Calu3 (cell line): Measurements from ENCODE around the gene CCDC197. TPM values are rescaled to one million over a fixed set of nuclear protein-coding genes. Genes with fewer than 3 reads are reported as not detected.
A peak's percentile ranks its signal among the peaks of the same experiment; 100 is the strongest.

Source experiments
- BruUV-seq: library from RNA; stranded (reverse); fragments of 400-500 nt; replicated peaks from 2 replicates; lab custom pipeline; 2021; lab: Mats Ljungman, UMichigan
- CTCF ChIA-PET: fragments of 300-600 bp; sonication (Branson Sonifier 250); formaldehyde crosslinking; loops from one replicate; lab custom pipeline; 2022; ENCODE audit warnings: antibody characterized with exemption; lab: Charles Lee
- DNase-seq: peaks from one replicate; pipeline ENCODE4 v3.0.0; 2022
- H3K27ac Mint-ChIP-seq: one replicate; pipeline ENCODE4 v1.8.0; 2022; ENCODE audit warnings: mixed read lengths; ENCODE audit not compliant: unreplicated experiment
- H3K27me3 Mint-ChIP-seq: one replicate; pipeline ENCODE4 v1.8.0; 2022; ENCODE audit warnings: mixed read lengths; ENCODE audit not compliant: unreplicated experiment
- H3K36me3 Mint-ChIP-seq: one replicate; pipeline ENCODE4 v1.8.0; 2022; ENCODE audit warnings: mild to moderate bottlenecking, moderate library complexity, mixed read lengths; ENCODE audit not compliant: insufficient read depth, unreplicated experiment
- H3K4me1 Mint-ChIP-seq: one replicate; pipeline ENCODE4 v1.8.0; 2022; ENCODE audit warnings: mild to moderate bottlenecking, low read depth, mixed read lengths; ENCODE audit not compliant: unreplicated experiment
- H3K4me3 Mint-ChIP-seq: one replicate; pipeline ENCODE4 v1.8.0; 2022; ENCODE audit warnings: mild to moderate bottlenecking, low read depth, moderate library complexity, mixed read lengths; ENCODE audit not compliant: unreplicated experiment
- H3K9me3 Mint-ChIP-seq: one replicate; pipeline ENCODE4 v1.8.0; 2022; ENCODE audit warnings: low read depth, mixed read lengths; ENCODE audit not compliant: unreplicated experiment
- intact Hi-C: fragments of 100-400 bp; cut with micrococcal nuclease; formaldehyde crosslinking; loops from one replicate; pipeline ENCODE4 v1.10.0; 2022; ENCODE audit not compliant: unreplicated experiment
- total RNA-seq: library from RNA; stranded (reverse); gene quantifications from 2 replicates; pipeline ENCODE4 v1.2.3, GENCODE V29; 2022
- TF ChIP-seq, protein P1 (sequence below): fragments of 200-600 bp; IDR thresholded peaks from one replicate; pipeline ENCODE4 v1.8.0; 2022; ENCODE audit warnings: antibody characterized with exemption; ENCODE audit not compliant: unreplicated experiment

CCDC197 gene
- total RNA-seq, 1 experiment from 2014 or later: not detected

DNA sequence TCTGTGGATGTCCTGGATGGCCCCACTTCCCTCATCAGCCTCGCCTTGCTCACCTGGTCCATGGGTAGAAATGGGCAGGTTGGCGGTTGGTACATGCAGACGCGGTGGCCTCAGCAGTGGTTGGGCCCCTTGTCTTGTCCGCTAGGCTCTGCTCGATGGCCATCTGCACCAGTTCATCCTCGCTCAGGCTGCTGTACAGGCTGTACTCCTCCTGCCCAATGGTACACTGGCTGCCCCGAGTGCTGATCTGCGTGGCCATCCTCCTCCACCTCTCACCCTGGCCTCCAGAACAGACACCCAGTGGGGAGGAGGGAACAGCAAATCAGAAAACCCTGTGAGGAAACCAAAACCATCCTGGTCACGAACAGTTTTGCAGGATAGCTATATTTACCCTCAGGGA lies 32.8 kb upstream of the CCDC197 start:
- Mint-ChIP-seq H3K9me3 (peaks cover 5% of the 10 kb centered on the region), H3K27me3 (no peaks in the 10 kb centered on the region), H3K4me3 (no peak overlapping the region), H3K27ac (no peak overlapping the region), H3K36me3 (peaks cover 16% of the 10 kb centered on the region), H3K4me1 (peaks cover 62% of the 10 kb centered on the region)
- no TSS peak for BruUV-seq
- DNase-seq: no peak
- intact Hi-C loops: no loop called here
- CTCF ChIA-PET: no interaction called here
- TF ChIP-seq, protein P1, sequence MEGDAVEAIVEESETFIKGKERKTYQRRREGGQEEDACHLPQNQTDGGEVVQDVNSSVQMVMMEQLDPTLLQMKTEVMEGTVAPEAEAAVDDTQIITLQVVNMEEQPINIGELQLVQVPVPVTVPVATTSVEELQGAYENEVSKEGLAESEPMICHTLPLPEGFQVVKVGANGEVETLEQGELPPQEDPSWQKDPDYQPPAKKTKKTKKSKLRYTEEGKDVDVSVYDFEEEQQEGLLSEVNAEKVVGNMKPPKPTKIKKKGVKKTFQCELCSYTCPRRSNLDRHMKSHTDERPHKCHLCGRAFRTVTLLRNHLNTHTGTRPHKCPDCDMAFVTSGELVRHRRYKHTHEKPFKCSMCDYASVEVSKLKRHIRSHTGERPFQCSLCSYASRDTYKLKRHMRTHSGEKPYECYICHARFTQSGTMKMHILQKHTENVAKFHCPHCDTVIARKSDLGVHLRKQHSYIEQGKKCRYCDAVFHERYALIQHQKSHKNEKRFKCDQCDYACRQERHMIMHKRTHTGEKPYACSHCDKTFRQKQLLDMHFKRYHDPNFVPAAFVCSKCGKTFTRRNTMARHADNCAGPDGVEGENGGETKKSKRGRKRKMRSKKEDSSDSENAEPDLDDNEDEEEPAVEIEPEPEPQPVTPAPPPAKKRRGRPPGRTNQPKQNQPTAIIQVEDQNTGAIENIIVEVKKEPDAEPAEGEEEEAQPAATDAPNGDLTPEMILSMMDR: no peak

DNA sequence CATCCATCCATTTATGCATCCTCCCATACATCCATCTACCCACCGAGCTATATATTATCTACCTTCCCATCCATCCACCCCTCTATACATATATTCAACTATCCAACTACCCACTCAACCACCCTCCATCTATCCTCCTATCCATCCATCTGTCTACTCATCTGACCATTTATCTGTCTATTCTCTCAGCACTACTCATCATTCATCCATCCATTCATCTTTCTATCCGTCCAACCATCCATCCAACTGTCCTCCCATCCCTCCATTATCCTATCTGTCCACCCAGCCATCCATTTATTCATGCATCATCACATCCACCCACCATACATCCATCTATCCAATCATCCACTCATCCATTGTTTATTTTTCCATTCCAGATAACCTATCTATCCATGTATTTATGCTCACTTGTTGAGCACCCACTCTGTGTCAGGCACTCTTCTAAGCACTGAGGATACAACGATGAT lies 32.2 kb upstream of the CCDC197 start:
- TF ChIP-seq, protein P1: no peak
- H3K27ac Mint-ChIP-seq: peak overlapping the region; percentile 34
- H3K4me1 Mint-ChIP-seq: peaks cover 56% of the 10 kb centered on the region
- CTCF ChIA-PET: interaction anchor here (0.5 to 1.7 kb wide), 4 partner anchors 20 to 30 kb away, joined by 3 to 13 read pairs (median 4); no protein-coding TSS in a partner anchor
- no peak overlapping the region for H3K4me3 Mint-ChIP-seq
- H3K9me3 Mint-ChIP-seq: peaks cover 5% of the 10 kb centered on the region
- H3K27me3 Mint-ChIP-seq: no peaks in the 10 kb centered on the region
- intact Hi-C loops: no loop called here
- H3K36me3 Mint-ChIP-seq: peaks cover 11% of the 10 kb centered on the region
- DNase-seq: no peak
- no TSS peak for BruUV-seq

DNA sequence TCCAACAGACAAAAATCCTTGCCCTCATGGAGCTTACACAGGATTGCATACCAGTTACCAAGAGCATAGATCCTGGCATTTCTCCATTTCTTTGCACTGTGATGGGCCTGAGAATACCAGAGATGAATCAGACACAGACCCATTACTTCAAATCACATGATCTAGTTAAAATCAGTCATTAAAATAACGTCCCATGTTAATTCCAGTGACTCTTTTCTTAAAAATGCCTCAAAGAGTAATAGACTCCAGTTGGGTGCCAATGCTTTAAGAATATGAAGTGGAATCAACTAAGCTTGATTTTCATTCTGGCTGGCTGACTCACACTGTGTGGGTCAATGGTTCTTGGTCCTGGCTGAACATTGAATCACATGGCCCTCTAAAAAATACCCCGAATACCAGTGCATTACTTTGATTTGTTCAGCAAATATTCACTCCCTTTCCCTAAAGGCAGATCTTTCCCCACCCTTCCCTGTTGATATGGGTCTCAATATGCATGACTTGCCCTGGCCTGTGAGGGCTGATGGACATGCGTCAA lies 31.7 kb upstream of the CCDC197 start:
- Mint-ChIP-seq H3K36me3 (peaks cover 7% of the 10 kb centered on the region), H3K9me3 (peaks cover 5% of the 10 kb centered on the region), H3K4me1 (peaks cover 51% of the 10 kb centered on the region), H3K27ac (peak overlapping the region; percentile 68), H3K27me3 (no peaks in the 10 kb centered on the region), H3K4me3 (no peak overlapping the region)
- BruUV-seq: no TSS peak
- TF ChIP-seq, protein P1: no peak
- CTCF ChIA-PET: interaction anchor here (0.5 to 1.7 kb wide), 4 partner anchors 19 to 30 kb away, joined by 3 to 13 read pairs (median 4); no protein-coding TSS in a partner anchor
- no peak for DNase-seq
- intact Hi-C loops: no loop called here

DNA sequence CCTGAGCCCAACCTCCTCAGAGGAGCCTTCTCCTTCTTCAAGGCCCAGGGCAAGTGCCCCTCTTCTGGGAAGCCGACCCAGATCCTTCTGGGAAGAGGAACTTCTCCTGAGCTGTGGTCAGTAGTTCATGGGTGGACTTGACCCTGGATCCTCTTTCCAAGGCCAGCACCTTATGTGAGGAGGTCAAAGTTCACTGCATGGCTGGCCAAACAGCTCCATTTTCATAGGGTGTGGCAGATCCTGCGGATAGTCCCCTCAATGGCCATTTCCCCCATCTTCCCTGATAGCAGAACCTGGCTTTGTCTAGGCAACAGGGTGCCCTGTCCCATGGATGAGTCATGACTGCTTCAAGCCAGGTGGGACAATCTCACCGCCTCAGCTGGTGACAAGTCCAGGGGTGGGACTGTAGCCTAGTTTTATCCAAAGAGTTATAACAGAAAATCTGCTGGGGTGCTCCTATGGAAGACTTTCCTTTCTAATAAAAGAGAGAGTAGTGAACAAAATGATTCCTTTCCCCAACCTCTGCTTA lies 31.1 kb upstream of the CCDC197 start:
- Mint-ChIP-seq H3K4me1 (peaks cover 46% of the 10 kb centered on the region), H3K4me3 (no peak overlapping the region), H3K27me3 (no peaks in the 10 kb centered on the region), H3K9me3 (peaks cover 5% of the 10 kb centered on the region), H3K27ac (peak overlapping the region; percentile 68), H3K36me3 (peaks cover 5% of the 10 kb centered on the region)
- no peak for DNase-seq
- TF ChIP-seq, protein P1: no peak
- intact Hi-C loops: no loop called here
- CTCF ChIA-PET: interaction anchor here (1.3 to 1.7 kb wide), 2 partner anchors 26 to 29 kb away, joined by 3 to 13 read pairs; no protein-coding TSS in a partner anchor
- no TSS peak for BruUV-seq
